ENCODE results near the gene DCHS2. TPM values are rescaled to one million over a fixed set of nuclear protein-coding genes. Genes with fewer than 3 reads are reported as not detected.

DCHS2 gene
- total RNA-seq, 1 experiment from 2014 or later: not detected

DNA sequence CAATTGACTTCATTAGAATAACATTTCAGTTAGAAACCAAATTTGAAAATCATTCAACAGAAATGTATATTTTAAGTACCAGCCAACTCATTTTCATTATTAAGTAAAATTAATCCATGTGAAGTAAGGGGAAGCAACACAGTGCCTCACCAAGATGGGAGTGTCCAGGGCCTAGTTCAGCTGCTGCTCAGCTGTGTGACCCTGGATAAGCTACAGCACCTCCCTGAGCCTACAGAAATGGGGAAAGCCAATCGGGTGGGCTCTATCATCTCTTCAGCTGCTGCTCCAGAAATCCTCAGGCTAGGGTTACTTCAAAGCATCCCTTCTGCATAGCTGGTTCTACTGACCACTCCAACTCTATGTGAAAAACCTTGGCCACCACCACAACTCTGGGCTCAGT, 18.7 kb downstream of the DCHS2 start:
- no peak overlapping the region for H3K27ac Mint-ChIP-seq (ENCODE audit: unreplicated experiment)
- Histone ChIP-seq H3K9me3 (no peaks in the 10 kb centered on the region), H3K27me3 (replicated peaks; ENCODE audit: control insufficient read depth, insufficient read depth, low read length) (no peaks in the 10 kb centered on the region; the same call in 1 of the 2 replicates), H3K4me3 (ENCODE audit: low read depth, low read length) (no peak overlapping the region), H3K4me1 (no peaks in the 10 kb centered on the region), H3K36me3 (ENCODE audit: control insufficient read depth, insufficient read depth, low read length) (no peaks in the 10 kb centered on the region)
- POLR2A ChIA-PET: no interaction called here
- H3K4me3 Mint-ChIP-seq (ENCODE audit: unreplicated experiment): no peak overlapping the region
- H3K36me3 Mint-ChIP-seq (ENCODE audit: insufficient read depth, unreplicated experiment): no peaks in the 10 kb centered on the region
- H3K27me3 Mint-ChIP-seq (ENCODE audit: insufficient read depth, unreplicated experiment): peaks cover 16% of the 10 kb centered on the region
- CTCF ChIA-PET: no interaction called here
- no peak for TF ChIP-seq CTCF (IDR thresholded peaks at IDR 0.05; ENCODE audit: insufficient read depth in 1 of 2, low read depth in 1 of 2, low read length in 1 of 2, severe bottlenecking in 1 of 2, unreplicated experiment in 1 of 2)
- DNase-seq: no peak
- no TSS peak for BruUV-seq (replicated peaks)
- no peaks in the 10 kb centered on the region for H3K9me3 Mint-ChIP-seq (ENCODE audit: unreplicated experiment)
- no peaks in the 10 kb centered on the region for H3K4me1 Mint-ChIP-seq (ENCODE audit: low read depth, unreplicated experiment)
- intact Hi-C loops (cut with micrococcal nuclease; ENCODE audit: unreplicated experiment): no loop called here

- ChIA-PET POLR2A (no interaction called here), CTCF (interaction anchor here (1.0 kb wide), 1 partner anchor 35 kb away, joined by 3 read pairs; no protein-coding TSS in a partner anchor)
- Mint-ChIP-seq H3K27me3 (ENCODE audit: insufficient read depth, unreplicated experiment) (peaks cover 16% of the 10 kb centered on the region), H3K4me1 (ENCODE audit: low read depth, unreplicated experiment) (no peaks in the 10 kb centered on the region), H3K4me3 (ENCODE audit: unreplicated experiment) (no peak overlapping the region), H3K27ac (ENCODE audit: unreplicated experiment) (no peak overlapping the region), H3K9me3 (ENCODE audit: unreplicated experiment) (no peaks in the 10 kb centered on the region), H3K36me3 (ENCODE audit: insufficient read depth, unreplicated experiment) (no peaks in the 10 kb centered on the region)
- TF ChIP-seq CTCF (IDR thresholded peaks at IDR 0.05; ENCODE audit: insufficient read depth in 1 of 2, low read depth in 1 of 2, low read length in 1 of 2, severe bottlenecking in 1 of 2, unreplicated experiment in 1 of 2): no peak
- H3K36me3 ChIP-seq (ENCODE audit: control insufficient read depth, insufficient read depth, low read length): no peaks in the 10 kb centered on the region
- intact Hi-C loops (cut with micrococcal nuclease; ENCODE audit: unreplicated experiment): no loop called here
- no peaks in the 10 kb centered on the region for H3K4me1 ChIP-seq
- no peak for DNase-seq
- no peaks in the 10 kb centered on the region for H3K9me3 ChIP-seq
- H3K27me3 ChIP-seq (replicated peaks; ENCODE audit: control insufficient read depth, insufficient read depth, low read length): no peaks in the 10 kb centered on the region; the same call in 1 of the 2 replicates
- no TSS peak for BruUV-seq (replicated peaks)
- H3K4me3 ChIP-seq (ENCODE audit: low read depth, low read length): no peak overlapping the region
These were observed 19.9 kb downstream of the DCHS2 start for GRCh38 chr4:154471526-154472331.

DNA sequence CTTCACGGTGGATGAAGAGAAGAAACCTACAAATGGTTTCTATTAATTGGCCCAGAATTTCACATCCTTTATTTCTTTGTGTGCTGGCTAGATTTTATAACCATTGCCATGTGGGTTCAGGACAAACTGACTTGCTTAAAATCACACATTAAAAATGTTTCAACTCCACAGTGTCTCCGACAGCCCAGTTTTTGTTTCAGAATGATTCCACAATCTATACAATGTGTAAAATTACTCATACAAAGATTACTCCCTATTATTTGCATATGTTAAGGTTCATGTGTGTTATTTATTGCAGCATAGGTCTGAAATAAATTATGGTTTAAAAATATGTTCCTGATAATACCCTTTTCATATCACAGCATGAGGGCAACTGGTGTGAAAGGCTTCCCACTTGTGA, 20.6 kb downstream of the DCHS2 start:
- Mint-ChIP-seq H3K27me3 (ENCODE audit: insufficient read depth, unreplicated experiment) (peaks cover 16% of the 10 kb centered on the region), H3K4me1 (ENCODE audit: low read depth, unreplicated experiment) (no peaks in the 10 kb centered on the region), H3K4me3 (ENCODE audit: unreplicated experiment) (no peak overlapping the region), H3K27ac (ENCODE audit: unreplicated experiment) (no peak overlapping the region), H3K36me3 (ENCODE audit: insufficient read depth, unreplicated experiment) (no peaks in the 10 kb centered on the region), H3K9me3 (ENCODE audit: unreplicated experiment) (no peaks in the 10 kb centered on the region)
- CTCF ChIA-PET: no interaction called here
- POLR2A ChIA-PET: no interaction called here
- no peaks in the 10 kb centered on the region for H3K36me3 ChIP-seq (ENCODE audit: control insufficient read depth, insufficient read depth, low read length)
- intact Hi-C loops (cut with micrococcal nuclease; ENCODE audit: unreplicated experiment): no loop called here
- H3K27me3 ChIP-seq (replicated peaks; ENCODE audit: control insufficient read depth, insufficient read depth, low read length): no peaks in the 10 kb centered on the region; the same call in 1 of the 2 replicates
- no peaks in the 10 kb centered on the region for H3K9me3 ChIP-seq
- DNase-seq: no peak
- BruUV-seq (replicated peaks): no TSS peak
- no peak for TF ChIP-seq CTCF (IDR thresholded peaks at IDR 0.05; ENCODE audit: insufficient read depth in 1 of 2, low read depth in 1 of 2, low read length in 1 of 2, severe bottlenecking in 1 of 2, unreplicated experiment in 1 of 2)
- H3K4me3 ChIP-seq (ENCODE audit: low read depth, low read length): no peak overlapping the region
- no peaks in the 10 kb centered on the region for H3K4me1 ChIP-seq
